GM12875 (cell line): ENCODE results near the gene BRSK1.

Source experiments
- H3K4me3 ChIP-seq: one replicate; pipeline ENCODE4 v1.5.1; 2011; ENCODE audit warnings: low read depth, low read length, control low read depth
- TF ChIP-seq, protein P1 (sequence below): IDR thresholded peaks from 2 replicates; pipeline ENCODE4 v1.5.1; 2011; ENCODE audit warnings: low read depth, mild to moderate bottlenecking, control low read depth, inconsistent platforms, low read length, moderate library complexity, borderline replicate concordance; ENCODE audit not compliant: insufficient read depth

BRSK1 gene

DNA sequence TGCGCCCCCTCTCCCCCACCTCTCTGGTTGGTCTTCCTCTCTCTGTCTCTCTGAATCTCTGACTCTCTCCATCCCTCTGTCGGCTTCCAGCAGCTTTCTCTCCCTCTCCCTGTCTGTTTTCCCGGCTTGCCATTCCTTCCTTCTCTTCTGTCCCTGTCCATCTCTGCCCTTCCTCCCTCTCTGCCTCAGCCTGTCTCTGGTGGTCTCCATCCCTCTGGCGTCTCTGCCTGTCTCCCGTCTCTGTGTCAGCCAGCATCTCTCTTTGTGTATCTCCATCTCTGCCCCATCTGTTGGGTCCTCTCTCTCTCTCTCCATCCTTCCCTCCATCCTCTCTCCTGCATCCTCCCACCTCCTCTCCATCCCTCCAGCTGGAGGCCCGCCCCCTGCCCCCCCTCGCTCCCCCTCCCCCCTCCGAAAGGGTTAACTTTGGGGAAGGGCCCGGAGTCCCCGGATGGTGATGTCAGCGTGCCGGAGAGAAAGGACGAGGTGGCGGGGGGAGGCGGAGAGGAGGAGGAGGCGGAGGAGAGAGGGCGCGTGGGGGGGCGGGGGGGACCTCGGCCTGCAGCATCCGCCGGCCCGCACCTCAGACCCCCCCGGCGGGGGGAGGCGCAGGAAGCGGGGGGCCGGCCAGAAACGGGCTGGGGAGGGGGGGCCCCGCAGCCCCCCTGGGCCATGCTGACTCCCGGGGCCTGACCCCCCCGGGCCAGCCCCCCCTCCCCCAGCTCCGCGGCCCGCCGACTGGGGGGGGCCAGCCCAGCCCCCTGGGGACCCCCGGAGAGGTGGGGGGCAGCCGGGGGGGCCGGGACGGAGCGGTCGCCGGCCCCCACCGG lies at the start of gene BRSK1:
Gene BRSK1, plus strand, starts transcription at position 450 of the 830 bp plus-strand sequence. CDS start 446 bp downstream, outside the sequence.
- TF ChIP-seq, protein P1, sequence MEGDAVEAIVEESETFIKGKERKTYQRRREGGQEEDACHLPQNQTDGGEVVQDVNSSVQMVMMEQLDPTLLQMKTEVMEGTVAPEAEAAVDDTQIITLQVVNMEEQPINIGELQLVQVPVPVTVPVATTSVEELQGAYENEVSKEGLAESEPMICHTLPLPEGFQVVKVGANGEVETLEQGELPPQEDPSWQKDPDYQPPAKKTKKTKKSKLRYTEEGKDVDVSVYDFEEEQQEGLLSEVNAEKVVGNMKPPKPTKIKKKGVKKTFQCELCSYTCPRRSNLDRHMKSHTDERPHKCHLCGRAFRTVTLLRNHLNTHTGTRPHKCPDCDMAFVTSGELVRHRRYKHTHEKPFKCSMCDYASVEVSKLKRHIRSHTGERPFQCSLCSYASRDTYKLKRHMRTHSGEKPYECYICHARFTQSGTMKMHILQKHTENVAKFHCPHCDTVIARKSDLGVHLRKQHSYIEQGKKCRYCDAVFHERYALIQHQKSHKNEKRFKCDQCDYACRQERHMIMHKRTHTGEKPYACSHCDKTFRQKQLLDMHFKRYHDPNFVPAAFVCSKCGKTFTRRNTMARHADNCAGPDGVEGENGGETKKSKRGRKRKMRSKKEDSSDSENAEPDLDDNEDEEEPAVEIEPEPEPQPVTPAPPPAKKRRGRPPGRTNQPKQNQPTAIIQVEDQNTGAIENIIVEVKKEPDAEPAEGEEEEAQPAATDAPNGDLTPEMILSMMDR: no peak
- no peak within 1 kb of the TSS for H3K4me3 ChIP-seq

DNA sequence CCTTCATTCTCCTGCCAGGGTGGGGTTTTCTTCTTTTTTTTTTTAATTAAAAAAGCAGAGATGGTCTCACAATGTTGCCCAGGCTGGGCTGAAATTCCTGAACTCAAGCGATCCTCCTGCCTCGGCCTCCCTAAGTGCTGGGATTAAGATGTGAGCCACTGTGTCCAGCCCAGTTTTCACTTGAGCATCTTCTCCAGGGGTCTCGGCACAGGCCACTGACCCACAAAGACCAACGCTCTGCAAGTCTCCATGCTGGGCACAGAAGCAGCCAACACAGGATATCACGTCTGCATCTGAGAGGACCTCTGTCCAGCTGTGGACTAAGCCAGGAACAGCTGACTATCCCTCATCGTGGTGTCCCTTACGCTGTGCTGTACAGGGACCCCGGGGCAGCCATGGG lies 45.8 kb upstream of the BRSK1 start:
- TF ChIP-seq, protein P1: no peak
- H3K4me3 ChIP-seq: no peak overlapping the region

DNA sequence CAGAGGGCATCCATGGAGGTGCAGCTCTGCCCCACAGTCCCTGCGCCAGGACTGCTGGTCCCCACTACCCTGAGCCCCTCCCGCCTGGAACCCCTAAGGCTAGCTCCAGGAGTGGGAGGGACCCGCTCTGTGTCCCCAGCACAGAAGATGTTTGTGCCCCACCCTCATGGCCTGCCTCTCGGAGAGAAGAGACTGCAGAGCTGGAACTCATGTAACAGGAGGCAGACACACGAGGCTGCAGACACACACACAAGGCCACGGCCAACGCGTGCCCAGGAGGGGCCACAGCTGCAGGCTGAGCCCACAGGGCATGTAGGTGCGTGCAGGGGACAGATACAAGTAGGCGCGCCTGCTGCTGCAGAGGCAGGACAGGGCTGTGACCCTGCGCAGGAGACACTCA lies 44.8 kb upstream of the BRSK1 start:
- TF ChIP-seq, protein P1: no peak
- no peak overlapping the region for H3K4me3 ChIP-seq

DNA sequence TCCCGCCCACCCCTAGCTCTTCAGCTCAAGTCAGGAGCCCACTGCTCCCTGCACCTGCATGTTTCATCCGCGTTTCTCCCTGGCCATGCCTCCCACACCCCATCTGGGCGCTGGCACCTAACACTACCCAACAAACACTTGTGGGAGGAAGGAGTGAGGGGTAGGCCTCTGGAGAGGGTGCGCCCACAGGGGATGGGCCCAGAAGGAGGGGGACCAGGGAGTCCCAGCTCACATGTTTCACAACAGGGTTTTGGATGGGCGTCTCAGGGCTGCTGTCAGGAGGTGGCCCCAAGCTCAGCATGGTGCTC lies 43.1 kb upstream of the BRSK1 start:
- TF ChIP-seq, protein P1: no peak
- no peak overlapping the region for H3K4me3 ChIP-seq

DNA sequence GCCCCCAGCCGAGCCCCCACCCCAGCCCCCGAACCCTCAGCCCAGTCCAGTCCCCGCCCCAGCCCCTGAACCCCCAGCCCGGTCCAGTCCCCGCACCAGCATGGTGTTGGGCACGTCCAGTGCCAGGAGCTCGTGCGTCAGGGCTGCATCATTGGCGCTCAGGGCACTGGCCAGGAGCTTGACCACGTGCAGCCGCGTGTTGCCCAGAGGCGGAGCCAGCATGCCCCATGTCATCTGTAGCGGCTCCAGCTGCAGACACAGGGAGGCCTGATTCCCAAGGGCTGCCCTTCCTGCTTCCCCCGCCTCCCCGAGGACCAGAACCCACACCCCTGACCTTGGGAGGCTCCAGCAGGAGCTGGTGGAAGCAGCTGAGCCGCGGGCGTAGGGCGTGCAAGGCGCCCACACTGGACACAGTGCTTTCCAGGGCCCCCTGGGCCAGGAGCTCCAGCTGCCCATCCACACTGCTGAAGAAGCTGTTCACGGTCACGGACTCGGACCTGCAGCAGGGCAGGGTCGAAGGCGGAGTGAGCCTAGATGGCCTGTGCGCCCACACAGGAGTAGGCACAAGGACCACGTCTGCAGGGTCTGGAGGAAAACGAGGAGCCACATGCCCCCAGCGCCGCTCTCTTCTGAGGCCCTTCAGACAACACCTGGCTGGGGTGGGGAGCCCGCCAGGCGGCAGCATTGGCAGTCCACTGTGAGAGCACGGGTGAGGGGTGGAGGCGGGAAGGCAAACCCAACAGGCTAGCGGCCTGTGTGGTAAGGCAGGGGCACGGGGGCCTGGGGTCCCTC lies 42.5 kb upstream of the BRSK1 start:
- H3K4me3 ChIP-seq: no peak overlapping the region
- TF ChIP-seq, protein P1: no peak

DNA sequence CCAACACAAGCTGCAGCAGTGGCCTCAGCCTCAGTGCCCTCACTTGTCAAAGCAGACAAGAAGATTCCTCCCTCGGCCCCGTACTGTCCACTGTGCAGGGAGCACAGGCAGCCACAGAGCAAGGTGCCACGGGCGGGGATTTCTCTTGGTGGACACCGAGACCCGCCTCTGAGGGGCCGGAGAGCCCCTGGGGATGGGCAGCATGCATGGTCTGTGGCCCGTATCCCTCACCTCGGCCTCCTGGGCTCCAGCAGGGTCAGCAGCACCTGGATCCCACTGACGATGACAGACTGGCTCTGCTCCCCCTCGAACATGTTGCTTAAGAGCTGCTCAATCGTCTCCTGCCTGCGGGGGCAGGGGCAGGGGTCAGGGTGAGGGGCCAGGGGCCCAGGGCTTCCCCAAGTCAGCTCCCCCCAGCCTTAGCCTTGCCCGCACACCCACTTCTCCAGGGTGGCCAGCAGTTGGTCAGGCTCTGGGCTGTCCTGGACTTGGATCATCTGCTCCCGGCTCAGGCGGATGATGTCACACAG lies 41.8 kb upstream of the BRSK1 start:
- TF ChIP-seq, protein P1: no peak

More for the DNA sequence above, 41.8 kb upstream of the BRSK1 start:
- no peak overlapping the region for H3K4me3 ChIP-seq
